H54 (cell line): Measurements from ENCODE around the gene ARHGAP15.

ENCODE experiments used
- DNase-seq: peaks from one replicate; pipeline ENCODE4 v3.0.0; 2011; ENCODE audit warnings: low spot score, mixed read lengths; ENCODE audit not compliant: insufficient read length
- FAIRE-seq: peaks from 3 replicates; lab custom pipeline; 2011; peaks lifted over from hg19 to GRCh38; lab: Jason Lieb, UNC
- POLR2A ChIP-seq: IDR thresholded peaks from 2 replicates; pipeline ENCODE4 v1.6.1; 2011; ENCODE audit warnings: low read depth, mild to moderate bottlenecking, low read length

Gene ARHGAP15

DNA sequence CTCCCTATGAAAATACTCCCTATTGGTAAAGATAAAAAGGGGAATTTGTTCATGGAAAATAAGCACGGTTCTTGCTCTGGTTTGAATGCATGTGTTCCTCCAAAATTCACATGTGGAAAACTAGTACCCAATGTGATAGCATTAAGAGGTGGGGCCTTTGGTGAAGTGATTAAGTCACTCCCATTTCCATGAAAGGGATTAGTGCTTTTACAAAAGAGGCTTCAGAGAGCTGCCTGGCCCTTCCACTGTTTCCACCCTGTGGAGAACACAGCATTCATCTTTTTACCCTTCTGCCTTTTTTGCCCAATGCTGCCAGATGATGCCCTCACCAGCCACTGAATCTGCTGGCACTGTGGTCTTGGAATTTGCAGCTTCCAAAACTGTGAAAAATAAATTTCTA lies 666.8 kb downstream of the ARHGAP15 start:
- DNase-seq, result no peak
- TF ChIP-seq POLR2A, result no peak

DNA sequence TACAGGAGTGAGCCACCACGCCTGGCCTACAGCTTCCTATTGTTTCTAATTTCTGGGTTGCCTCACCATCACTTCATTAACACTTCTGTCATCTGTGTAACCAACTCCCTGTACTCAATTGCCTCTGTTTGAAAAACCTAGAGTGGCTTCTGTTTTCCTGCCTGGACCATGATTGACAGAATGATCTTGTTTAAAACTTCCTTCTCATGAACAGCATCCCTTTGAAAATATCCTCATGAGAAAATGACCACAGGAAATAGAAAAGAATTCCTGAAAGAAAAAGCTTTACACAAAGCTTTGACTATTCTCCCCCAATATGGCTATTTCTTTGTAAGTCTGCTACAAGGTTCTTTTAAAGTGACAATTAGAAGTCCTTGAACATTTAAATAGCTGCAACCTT lies 672.3 kb downstream of the ARHGAP15 start:
- no peak for FAIRE-seq
- no peak for DNase-seq
- TF ChIP-seq POLR2A, result no peak

More for the DNA sequence above, 666.8 kb downstream of the ARHGAP15 start:
- no peak for FAIRE-seq

DNA sequence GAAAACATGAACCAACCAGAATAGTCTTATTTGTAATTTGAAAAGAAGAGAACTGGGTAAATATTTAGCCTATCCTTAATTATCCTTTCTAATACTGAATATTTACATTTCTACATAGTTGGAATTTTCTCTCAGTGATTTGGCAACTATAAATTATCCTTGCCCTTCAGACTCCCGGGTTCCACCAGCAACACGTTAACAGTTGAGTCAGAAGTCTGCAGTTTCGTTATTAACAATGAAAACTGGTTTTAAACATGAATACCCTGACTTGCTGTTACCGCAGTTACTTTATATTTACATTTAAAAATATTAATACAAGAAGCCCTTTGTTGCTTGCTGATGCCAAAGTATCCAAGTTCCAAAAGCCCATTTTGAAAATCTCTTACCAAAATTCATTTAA lies 673.0 kb downstream of the ARHGAP15 start:
- no peak for TF ChIP-seq POLR2A
- DNase-seq (no peak), FAIRE-seq (no peak)

DNA sequence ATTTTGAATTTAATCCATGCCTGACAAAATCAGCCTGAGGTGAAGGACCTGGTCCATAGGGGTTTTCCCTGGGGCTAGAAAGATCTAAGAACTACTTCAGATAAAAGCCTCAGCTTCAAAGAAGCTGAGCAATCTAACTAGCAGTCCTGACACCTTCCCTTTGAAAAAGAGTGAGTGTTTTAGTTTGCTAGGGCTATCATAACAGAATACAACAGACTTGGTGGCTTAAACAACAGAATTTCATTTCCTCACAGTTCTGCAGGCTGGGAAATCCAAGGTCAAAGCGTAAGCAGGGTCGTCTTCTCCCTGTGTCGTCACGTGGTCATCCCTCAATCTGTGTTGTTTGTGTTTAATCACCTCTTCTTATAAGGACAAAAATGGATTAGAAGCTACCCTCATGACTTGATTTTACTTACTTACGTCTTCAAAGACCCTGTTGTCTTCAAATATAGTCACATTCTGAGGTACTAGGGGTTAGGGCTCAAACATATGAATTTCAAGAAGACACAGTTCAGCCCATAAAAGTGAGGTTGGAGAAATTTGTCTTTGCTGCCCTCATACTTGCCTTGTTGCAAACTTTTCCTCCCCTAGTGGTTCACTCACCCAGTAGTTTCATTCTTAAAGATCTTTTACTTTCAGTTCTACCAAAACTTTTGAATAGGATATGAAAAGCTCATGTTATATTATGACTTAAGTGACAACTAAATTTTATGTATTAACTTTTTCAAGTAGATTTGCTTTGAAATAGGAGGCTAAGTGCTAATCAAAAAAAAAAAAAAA lies 673.8 kb downstream of the ARHGAP15 start:
- DNase-seq (no peak), FAIRE-seq (no peak)
- TF ChIP-seq POLR2A, result no peak

DNA sequence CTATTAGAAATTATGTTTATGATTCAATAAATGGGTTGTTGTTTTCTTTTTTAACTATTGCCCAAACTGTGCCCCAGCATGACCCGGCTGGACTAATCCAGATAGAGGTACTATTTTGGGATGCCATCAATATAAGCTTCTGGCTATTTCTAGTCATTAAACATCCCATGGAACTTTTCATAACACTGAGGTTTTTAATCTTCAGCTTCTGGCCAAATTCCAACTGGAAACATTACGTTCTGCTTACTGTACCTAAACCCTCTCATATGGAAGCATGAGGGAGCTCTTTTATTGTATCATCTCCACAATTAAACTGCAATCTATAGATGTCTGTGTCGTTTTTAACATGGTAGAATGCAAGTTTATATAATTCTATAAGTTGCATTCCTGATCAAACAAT lies 674.7 kb downstream of the ARHGAP15 start:
- DNase-seq (no peak), FAIRE-seq (no peak)
- TF ChIP-seq POLR2A, result no peak

DNA sequence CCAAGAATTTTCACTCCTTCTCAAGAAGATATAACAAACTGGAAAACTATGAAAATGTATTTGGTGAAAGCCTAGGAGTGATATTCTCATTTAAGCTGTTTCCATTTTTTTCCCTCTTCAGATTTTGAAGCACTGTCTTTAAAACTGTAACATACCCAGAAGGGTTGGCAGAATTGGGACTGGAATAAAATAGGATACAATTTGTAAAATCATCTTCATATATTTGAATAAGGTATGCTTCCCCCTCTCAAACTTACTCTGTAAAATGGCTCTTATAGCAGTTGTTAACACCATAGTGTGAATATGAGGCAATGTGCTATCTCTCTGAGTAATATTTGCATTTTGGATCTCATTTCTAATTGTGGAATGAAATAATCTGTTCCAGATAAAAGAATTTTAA lies 676.4 kb downstream of the ARHGAP15 start:
- DNase-seq (no peak), FAIRE-seq (no peak)
- TF ChIP-seq POLR2A, result no peak

DNA sequence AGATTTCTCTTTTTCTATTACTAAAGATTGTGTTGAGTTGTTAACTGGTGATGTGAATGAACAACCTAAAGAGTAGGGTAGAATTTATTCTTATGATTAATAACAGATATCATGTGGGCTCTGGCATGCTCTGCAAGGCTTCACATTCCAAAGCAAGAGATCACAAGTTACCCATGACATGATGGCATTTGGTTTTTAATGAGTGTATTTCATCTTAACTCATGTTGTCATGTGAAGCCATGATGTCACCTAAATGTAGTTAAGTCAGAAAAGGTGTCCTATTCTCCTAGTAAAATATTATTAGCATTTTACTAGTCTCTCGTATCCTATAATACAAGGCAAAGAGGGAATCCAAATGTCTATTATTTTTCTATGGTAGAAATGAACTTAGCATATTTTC lies 678.0 kb downstream of the ARHGAP15 start:
- FAIRE-seq (no peak), DNase-seq (no peak)
- no peak for TF ChIP-seq POLR2A

DNA sequence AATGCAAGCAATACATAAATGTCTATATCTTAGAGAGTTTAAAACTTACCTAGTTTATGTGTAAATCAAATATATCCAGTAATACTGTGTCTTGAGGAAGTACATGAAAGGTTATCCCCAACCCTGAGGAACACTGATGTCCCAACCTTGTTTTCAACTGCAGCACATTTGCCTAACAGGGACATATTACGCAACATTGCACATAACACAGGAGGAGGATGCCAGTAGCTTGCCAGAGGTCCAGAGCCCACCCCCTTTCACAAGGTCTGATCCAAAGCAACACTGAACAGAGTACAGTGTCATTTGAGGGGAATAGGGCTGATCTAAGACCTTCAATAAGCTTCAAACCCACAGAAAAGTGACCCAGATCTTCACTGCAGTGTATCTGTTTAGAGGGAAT lies 678.5 kb downstream of the ARHGAP15 start:
- TF ChIP-seq POLR2A, result no peak
- FAIRE-seq (no peak), DNase-seq (no peak)

DNA sequence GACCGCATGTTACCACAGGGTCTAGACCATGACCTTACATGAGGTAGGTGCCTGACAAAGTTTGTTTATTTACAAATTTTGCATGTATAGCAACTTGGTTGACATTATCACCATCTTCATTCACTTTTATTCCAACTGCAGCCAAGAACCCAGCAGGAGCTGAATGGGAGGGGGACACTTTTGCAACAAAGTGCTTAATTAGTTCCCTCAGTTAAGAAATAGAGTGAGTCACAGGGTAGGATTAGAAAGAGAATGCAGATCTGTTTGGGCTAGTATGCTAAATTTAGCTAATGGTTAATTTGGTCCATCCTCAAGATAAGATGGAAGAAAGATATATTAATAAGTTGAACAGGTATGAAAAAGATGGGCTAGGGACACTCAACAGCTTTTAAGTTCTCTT lies 678.9 kb downstream of the ARHGAP15 start:
- DNase-seq (no peak), FAIRE-seq (no peak)
- no peak for TF ChIP-seq POLR2A

DNA sequence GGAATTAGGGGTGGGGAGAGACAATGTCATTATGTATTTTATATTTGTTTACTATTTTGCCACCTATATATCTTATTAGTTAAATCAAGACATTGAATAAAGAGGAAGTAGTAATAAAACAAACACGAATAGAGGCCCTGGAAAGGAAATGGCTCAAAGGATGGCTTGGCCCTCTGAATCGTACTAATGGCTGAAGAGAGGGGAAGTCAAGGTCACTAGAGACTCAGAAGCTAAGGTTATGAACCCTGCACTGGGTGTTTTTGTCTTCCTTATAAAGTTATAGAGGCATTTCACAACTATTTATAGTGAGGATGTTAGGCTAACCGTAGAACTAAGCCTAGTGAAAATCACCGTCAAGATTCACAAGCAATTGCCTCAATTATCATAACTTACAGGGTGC lies 685.9 kb downstream of the ARHGAP15 start:
- TF ChIP-seq POLR2A, result no peak
- DNase-seq, result no peak
- FAIRE-seq, result no peak

DNA sequence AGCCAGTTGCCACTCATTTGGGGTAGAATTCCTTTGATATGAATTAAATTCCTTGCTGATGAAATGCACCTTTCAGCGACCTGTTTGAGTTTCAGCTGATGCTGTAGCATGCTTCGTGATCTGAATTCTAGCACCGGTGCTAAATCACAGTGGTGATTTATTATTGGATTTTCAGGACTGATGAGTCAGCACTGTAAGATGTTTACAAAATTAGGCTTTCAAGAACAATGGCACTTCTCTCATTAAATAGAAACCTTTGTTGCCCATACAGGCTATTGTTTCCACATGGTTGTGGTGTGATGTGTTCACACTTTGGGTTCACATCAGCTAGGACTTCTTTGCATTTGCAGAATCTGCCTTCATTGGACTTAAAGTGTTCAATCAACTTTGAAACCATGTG lies 687.7 kb downstream of the ARHGAP15 start:
- DNase-seq, result no peak
- no peak for TF ChIP-seq POLR2A
- no peak for FAIRE-seq
